Effector memory CD8-positive, alpha-beta T cell (primary cell): ENCODE measurements around the gene CD163L1.
"Not testable (repeated sequence)": the region's sequence is repeated elsewhere in the genome, so short reads cannot be mapped to it uniquely, and the experiment has no call there.

Experiments
- ATAC-seq: fragments of 150-1000 bp; cut with Tn5 transposase; replicated peaks from 2 replicates; pipeline ENCODE4 v1.10.0; 2021; ENCODE audit warnings: mild to moderate bottlenecking, moderate library complexity
- DNase-seq, 3 experiments: peaks; one replicate each; pipeline ENCODE4 v3.0.0; 2021
- H3K27ac Mint-ChIP-seq, 2 donors: one replicate each; pipeline ENCODE4 v1.8.0; 2022; ENCODE audit warnings: mild to moderate bottlenecking in 2 of 2, mixed read lengths in 2 of 2, moderate library complexity in 2 of 2
- H3K27me3 Mint-ChIP-seq, 2 donors: one replicate each; pipeline ENCODE4 v1.8.0; 2022; ENCODE audit warnings: mixed read lengths in 2 of 2
- H3K36me3 Mint-ChIP-seq: one replicate; pipeline ENCODE4 v1.8.0; 2022; ENCODE audit warnings: mild to moderate bottlenecking, moderate library complexity, mixed read lengths; ENCODE audit not compliant: insufficient read depth
- H3K4me1 Mint-ChIP-seq, 2 donors: one replicate each; pipeline ENCODE4 v1.8.0; 2022; ENCODE audit warnings: low read depth in 2 of 2, mixed read lengths in 2 of 2
- H3K4me3 Mint-ChIP-seq, 2 donors: one replicate each; pipeline ENCODE4 v1.8.0; 2022; ENCODE audit warnings: mild to moderate bottlenecking in 2 of 2, mixed read lengths in 2 of 2, moderate library complexity in 2 of 2
- H3K9me3 Mint-ChIP-seq, 2 donors: one replicate each; pipeline ENCODE4 v1.8.0; 2022; ENCODE audit warnings: mixed read lengths in 2 of 2

The CD163L1 gene

GRCh38 chr12:7344833-7345606 lies 98.9 kb downstream of the CD163L1 start:
- DNase-seq, result no peak
- H3K4me3 Mint-ChIP-seq, result no peak overlapping the region
- ATAC-seq, result no peak

GRCh38 chr12:7339675-7340074 lies 104.3 kb downstream of the CD163L1 start:
- H3K4me1 Mint-ChIP-seq, result peaks cover 0 to 5% of the 10 kb centered on the region in 2 donors
- ATAC-seq (no peak), DNase-seq (no peak)
- no peaks in the 10 kb centered on the region for H3K9me3 Mint-ChIP-seq
- H3K27me3 Mint-ChIP-seq, result no peaks in the 10 kb centered on the region
- no peak overlapping the region for H3K4me3 Mint-ChIP-seq
- H3K27ac Mint-ChIP-seq, result peak overlapping the region in 1 of 2 donors; percentile 4
- H3K36me3 Mint-ChIP-seq, result no peaks in the 10 kb centered on the region

More at GRCh38 chr12:7344833-7345606, 98.9 kb downstream of the CD163L1 start:
- no peak overlapping the region for H3K27ac Mint-ChIP-seq
- H3K27me3 Mint-ChIP-seq, result no peaks in the 10 kb centered on the region
- H3K4me1 Mint-ChIP-seq, result peaks cover 3 to 21% of the 10 kb centered on the region in 2 donors
- H3K36me3 Mint-ChIP-seq, result no peaks in the 10 kb centered on the region
- H3K9me3 Mint-ChIP-seq, result peaks cover 0 to 2% of the 10 kb centered on the region in 2 donors

- H3K4me3 Mint-ChIP-seq, ATAC-seq, H3K4me1 Mint-ChIP-seq, H3K27me3 Mint-ChIP-seq, H3K9me3 Mint-ChIP-seq, DNase-seq, H3K36me3 Mint-ChIP-seq, H3K27ac Mint-ChIP-seq: not testable (repeated sequence)
Observed at GRCh38 chr12:7337790-7338189, 106.2 kb downstream of the CD163L1 start.

- DNase-seq (no peak), ATAC-seq (no peak)
- Mint-ChIP-seq H3K27me3 (peaks cover 30 to 36% of the 10 kb centered on the region in 2 donors), H3K4me3 (no peak overlapping the region), H3K4me1 (no peaks in the 10 kb centered on the region), H3K9me3 (peaks cover 0 to 3% of the 10 kb centered on the region in 2 donors), H3K27ac (no peak overlapping the region), H3K36me3 (no peaks in the 10 kb centered on the region)
Observed at GRCh38 chr12:7327918-7328317, 116.0 kb downstream of the CD163L1 start.

GRCh38 chr12:7324176-7324575 lies 119.8 kb downstream of the CD163L1 start:
- peaks cover 13 to 25% of the 10 kb centered on the region in 2 donors for H3K27me3 Mint-ChIP-seq
- no peaks in the 10 kb centered on the region for H3K4me1 Mint-ChIP-seq
- no peaks in the 10 kb centered on the region for H3K36me3 Mint-ChIP-seq
- no peak overlapping the region for H3K27ac Mint-ChIP-seq
- ATAC-seq (no peak), DNase-seq (no peak)
- H3K4me3 Mint-ChIP-seq, result no peak overlapping the region
- H3K9me3 Mint-ChIP-seq, result no peaks in the 10 kb centered on the region

- Mint-ChIP-seq H3K36me3 (no peaks in the 10 kb centered on the region), H3K9me3 (no peaks in the 10 kb centered on the region), H3K27ac (no peak overlapping the region), H3K27me3 (peaks cover 4 to 19% of the 10 kb centered on the region in 2 donors), H3K4me1 (no peaks in the 10 kb centered on the region), H3K4me3 (no peak overlapping the region)
- DNase-seq (no peak), ATAC-seq (no peak)
Observed at GRCh38 chr12:7322599-7322998, 121.4 kb downstream of the CD163L1 start.

- no peak overlapping the region for H3K4me3 Mint-ChIP-seq
- no peaks in the 10 kb centered on the region for H3K4me1 Mint-ChIP-seq
- H3K36me3 Mint-ChIP-seq, result no peaks in the 10 kb centered on the region
- H3K27me3 Mint-ChIP-seq, result peaks cover 0 to 15% of the 10 kb centered on the region in 2 donors
- no peak overlapping the region for H3K27ac Mint-ChIP-seq
- ATAC-seq, result no peak
- DNase-seq, result no peak
- no peaks in the 10 kb centered on the region for H3K9me3 Mint-ChIP-seq
Observed at GRCh38 chr12:7321624-7322023, 122.3 kb downstream of the CD163L1 start.

GRCh38 chr12:7319930-7320329 lies 124.0 kb downstream of the CD163L1 start:
- H3K4me3 Mint-ChIP-seq, result no peak overlapping the region
- no peak overlapping the region for H3K27ac Mint-ChIP-seq
- DNase-seq (no peak), ATAC-seq (no peak)
- H3K9me3 Mint-ChIP-seq, result no peaks in the 10 kb centered on the region
- peaks cover 0 to 8% of the 10 kb centered on the region in 2 donors for H3K27me3 Mint-ChIP-seq
- H3K36me3 Mint-ChIP-seq, result no peaks in the 10 kb centered on the region
- no peaks in the 10 kb centered on the region for H3K4me1 Mint-ChIP-seq

- Mint-ChIP-seq H3K27me3 (peaks cover 15 to 18% of the 10 kb centered on the region in 2 donors), H3K4me1 (no peaks in the 10 kb centered on the region), H3K36me3 (no peaks in the 10 kb centered on the region), H3K4me3 (no peak overlapping the region), H3K27ac (no peak overlapping the region), H3K9me3 (no peaks in the 10 kb centered on the region)
- DNase-seq (no peak), ATAC-seq (no peak)
Observed at GRCh38 chr12:7310070-7310469, 133.9 kb downstream of the CD163L1 start.
